HG02571 (cell line): Measurements from ENCODE around the gene CLDN6.
A peak's percentile ranks its signal among the peaks of the same experiment; 100 is the strongest.

ENCODE experiments used
- ATAC-seq: cut with Tn5 transposase; IDR thresholded peaks from one replicate; pipeline ENCODE4 v1.9.1; 2021; ENCODE audit warnings: mild to moderate bottlenecking, moderate library complexity; ENCODE audit not compliant: unreplicated experiment

Gene CLDN6

DNA sequence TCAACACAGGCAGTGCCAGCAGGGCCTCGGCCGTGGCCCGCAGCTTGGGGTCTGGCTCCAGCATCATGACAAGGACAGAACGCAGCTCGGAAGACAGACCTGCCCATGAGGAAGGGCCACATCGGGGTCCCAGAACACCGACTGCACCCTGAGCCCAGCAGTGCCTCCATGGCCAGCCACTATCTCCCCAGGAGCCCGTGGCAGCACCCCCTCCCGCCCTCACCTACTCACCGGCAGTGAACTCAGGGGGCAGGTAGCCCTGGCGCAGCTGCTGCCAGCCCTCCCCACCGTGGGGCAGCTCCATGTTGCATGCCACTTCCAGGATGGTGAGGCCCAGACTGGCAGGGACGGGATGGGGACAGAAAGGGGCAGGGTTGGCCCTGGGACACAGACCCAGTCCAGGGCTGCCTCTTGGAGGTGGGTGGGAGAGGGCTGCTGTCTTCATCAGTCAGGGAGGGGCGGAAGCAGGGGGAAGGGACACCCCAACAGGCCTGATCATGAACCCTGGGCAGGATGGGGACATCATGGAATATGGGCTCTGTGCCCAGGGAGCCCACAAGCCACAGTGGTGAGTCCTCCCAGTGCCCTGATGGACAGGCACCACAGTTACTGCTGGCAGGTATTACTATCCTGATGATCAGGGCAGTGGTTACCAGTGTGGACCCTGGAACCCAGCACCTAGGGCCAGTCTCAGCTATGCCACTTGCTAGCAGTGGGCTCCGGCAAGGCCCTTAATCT, 43.5 kb downstream of the CLDN6 start:
- no peak for ATAC-seq

DNA sequence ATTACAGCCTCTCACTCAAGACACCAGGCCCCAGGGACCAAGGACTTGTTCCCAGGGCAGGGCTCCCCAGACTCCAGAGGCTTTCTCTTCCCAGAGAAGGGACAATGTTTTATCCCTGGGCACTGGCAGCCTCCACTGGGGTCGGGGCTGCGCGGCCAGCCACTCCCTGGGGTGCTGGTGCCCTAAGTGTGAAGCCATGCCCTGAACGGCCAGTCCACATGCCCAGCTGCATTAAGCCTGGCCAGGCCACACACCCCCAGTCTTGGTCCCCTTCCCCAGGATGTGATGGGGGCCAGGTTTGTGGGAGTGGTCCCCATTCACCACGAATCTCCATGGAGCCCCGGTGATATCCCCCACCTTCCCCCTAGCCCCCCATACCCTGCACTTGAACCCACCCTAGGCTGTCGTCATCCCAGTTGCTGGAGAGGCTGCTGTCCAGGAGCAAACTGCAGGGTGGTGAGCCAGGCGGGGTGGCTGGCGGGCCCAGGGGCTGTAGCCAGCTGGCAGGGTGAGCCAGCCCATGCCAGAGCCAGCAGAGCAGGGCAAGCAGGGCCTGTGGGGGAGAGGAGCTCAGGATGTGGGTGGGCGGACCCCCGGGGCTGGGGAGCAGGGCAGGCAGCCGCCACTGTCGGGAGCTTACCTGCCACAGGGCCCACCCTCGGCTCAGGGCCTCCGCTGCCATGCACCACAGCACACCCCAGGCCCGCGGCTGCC, 44.2 kb downstream of the CLDN6 start:
- ATAC-seq: no peak

- ATAC-seq: no peak
Observed at GRCh38 chr16:2973093-2973492, 44.9 kb downstream of the CLDN6 start.

GRCh38 chr16:2971985-2972784, 45.8 kb downstream of the CLDN6 start:
- ATAC-seq: no peak

DNA sequence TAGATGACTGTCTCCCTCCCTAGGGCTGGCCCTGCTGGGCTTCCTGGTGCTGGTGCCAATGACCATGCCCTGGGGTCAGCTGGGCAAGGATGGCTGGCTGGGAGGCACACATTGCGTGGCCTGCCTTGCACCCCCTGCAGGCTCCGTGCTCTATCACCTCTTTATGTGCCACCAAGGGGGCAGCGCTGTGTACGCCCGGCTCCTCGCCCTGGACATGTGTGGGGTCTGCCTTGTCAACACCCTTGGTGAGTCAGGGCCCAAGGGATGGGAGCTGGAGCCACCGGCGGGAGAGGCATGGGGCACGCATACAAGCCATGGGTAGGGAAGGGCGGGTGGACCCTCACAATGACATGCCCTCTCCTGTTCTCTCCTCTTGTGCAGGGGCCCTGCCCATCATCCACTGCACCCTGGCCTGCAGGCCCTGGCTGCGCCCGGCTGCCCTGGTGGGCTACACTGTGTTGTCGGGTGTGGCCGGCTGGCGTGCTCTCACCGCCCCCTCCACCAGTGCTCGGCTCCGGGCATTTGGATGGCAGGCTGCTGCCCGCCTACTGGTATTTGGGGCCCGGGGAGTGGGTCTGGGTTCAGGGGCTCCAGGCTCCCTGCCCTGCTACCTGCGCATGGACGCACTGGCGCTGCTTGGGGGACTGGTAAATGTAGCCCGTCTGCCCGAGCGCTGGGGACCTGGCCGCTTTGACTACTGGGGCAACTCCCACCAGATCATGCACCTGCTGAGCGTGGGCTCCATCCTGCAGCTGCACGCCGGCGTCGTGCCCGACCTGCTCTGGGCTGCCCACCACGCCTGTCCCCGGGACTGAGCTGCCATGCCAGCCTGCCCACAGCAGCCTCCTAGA, 46.6 kb downstream of the CLDN6 start:
- no peak for ATAC-seq

DNA sequence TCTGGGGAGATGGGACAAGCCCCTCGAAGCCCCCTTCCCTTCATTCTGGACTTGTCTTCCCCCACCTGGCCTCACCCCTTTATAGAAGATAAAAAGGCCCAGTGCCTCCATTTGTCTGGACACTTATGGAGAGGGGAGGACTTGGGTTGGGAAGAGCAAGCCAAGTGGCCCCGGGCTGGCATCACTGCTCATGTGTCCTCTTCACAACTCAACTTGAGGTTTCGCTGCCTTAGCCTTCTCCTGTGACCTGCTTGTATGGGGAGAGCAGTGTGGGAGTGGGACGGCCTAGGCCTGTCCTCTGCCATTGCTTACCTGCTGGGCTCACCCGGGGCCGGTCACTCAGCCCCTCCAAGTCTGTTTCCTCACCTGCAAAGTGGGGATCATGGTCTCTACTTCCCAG, 47.4 kb downstream of the CLDN6 start:
- no peak for ATAC-seq

DNA sequence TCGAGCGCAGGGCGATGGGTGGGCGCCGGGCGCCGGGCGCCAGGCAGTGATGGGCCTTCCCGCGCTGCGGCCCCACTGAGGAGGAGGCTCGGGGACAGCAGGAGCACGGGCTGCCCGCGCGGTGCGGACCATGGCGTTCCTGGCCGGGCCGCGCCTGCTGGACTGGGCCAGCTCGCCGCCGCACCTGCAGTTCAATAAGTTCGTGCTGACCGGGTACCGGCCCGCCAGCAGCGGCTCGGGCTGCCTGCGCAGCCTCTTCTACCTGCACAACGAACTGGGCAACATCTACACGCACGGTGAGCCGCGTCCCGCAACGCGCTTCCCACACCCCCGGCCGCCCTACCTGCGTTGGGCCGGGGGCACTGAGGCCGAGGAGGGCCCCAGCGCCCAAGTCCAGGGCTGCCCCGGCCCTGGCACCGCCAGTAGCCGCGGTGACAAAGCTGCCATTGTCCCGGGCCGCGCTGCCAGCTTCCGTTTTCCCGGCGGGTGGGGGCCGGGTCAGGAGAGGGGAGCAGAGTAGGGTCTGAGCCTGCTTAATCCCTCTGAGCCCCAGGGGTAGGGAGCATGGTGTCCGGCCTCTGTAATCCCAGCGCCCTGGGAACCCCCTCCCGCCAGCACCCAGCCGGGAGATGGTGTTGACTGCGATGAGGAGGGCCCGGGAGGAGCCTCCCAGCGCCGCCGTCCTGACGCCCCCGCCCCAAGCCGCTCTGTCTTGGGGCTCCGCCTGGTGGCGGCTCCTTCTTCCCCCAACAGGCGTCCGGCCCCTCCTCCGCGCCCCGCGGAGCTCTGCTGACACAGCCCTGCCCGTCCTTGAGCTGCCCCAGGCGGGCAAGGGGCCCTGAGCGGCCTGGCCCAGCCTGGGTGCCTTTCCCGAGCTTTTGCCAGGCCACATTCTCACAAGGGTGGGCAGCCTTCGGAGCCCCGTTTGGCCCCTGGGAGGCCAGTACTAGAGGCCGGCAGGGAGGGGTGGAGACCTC, 48.1 kb downstream of the CLDN6 start:
- ATAC-seq: peak; percentile 1

- peak; percentile 74 for ATAC-seq
Observed at GRCh38 chr16:2968738-2969544, 49.0 kb downstream of the CLDN6 start, which contains the start of gene PAQR4. Gene PAQR4 (plus strand): TSS chr16:2969348. CDS start chr16:2969675, 327 bp downstream.

DNA sequence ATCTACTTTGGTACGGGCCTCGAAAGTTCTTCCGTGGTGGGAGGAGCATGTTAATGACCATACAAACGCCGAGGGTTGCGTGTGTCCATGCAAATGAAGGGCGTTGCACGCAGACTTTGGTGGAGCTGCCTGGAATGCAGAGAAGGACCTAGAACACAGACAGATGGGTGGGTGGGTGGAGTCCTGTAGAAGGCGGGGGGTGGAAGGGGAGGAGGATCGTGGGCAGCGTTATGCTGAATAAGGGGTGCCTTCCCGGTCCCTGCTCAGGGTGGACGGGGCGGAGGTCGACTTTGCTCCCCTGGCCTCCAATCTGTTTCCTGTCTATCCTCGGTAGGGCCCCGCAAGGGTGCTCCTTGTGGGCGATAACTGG, 49.6 kb downstream of the CLDN6 start:
- ATAC-seq: no peak

DNA sequence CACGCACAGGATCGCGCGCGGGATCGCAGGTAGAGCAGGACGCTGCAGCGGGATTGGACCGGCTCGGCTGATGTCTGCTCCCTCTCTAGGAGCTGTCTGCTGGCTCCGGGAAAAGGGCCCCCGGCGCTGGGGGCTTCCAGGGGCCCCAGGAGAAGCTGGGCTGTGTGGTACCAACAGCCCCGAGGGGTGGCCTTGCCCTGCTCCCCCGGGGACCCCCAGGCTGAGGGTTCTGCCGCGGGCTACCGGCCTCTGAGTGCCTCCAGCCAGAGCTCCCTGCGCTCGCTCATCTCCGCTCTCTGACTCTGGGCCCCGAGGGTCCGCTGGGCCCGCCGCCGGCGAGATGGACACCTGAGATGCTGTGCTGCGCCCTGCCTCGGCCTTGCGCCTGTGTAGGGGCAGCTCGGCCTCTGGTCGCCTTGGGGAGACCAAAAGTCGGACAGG, 50.2 kb downstream of the CLDN6 start:
- ATAC-seq: no peak

GRCh38 chr16:2967211-2967631, 50.8 kb downstream of the CLDN6 start:
- no peak for ATAC-seq

GRCh38 chr16:2966808-2967191, 51.2 kb downstream of the CLDN6 start:
- ATAC-seq: no peak

- no peak for ATAC-seq
Observed at GRCh38 chr16:2966043-2966807, 51.8 kb downstream of the CLDN6 start.
